CD14-positive monocyte (primary cell): Measurements from ENCODE around the gene ULBP3. TPM values are rescaled to one million over a fixed set of nuclear protein-coding genes. Genes with fewer than 3 reads are reported as not detected.
"Not testable (repeated sequence)": the region's sequence is repeated elsewhere in the genome, so short reads cannot be mapped to it uniquely, and the experiment has no call there.

ENCODE experiments used
- DNase-seq, 3 donors: peaks; one replicate each; pipeline ENCODE4 v3.0.0-alpha.2; 2011 to 2022
- H2AFZ ChIP-seq: 2 replicates; pipeline ENCODE4 v1.6.0; 2012; ENCODE audit warnings: mild to moderate bottlenecking, low read depth, low read length, inconsistent platforms; ENCODE audit not compliant: insufficient read depth, poor library complexity, severe bottlenecking
- H3K27ac ChIP-seq, 2 donors: 1 replicate in 1 of 2; 2 replicates in 1 of 2; pipeline ENCODE4 v1.5.1; 2012 to 2013; ENCODE audit warnings: low read length in 2 of 2, control low read depth in 1 of 2, inconsistent platforms in 1 of 2, low read depth in 1 of 2, mild to moderate bottlenecking in 1 of 2
- H3K27me3 ChIP-seq, 2 donors: one replicate each; pipeline versions ENCODE4 v1.6.0 to v1.6.1; 2011 to 2013; ENCODE audit warnings: low read length in 2 of 2; ENCODE audit not compliant: control insufficient read depth in 2 of 2, insufficient read depth in 2 of 2
- H3K36me3 ChIP-seq, 2 donors: replicated peaks in 1 of 2; 1 replicate in 1 of 2; 2 replicates in 1 of 2; pipeline versions ENCODE4 v1.5.1 to v1.6.1; 2012 to 2013; ENCODE audit warnings: low read length in 2 of 2, control low read depth in 1 of 2, inconsistent platforms in 1 of 2, mild to moderate bottlenecking in 1 of 2; ENCODE audit not compliant: insufficient read depth in 2 of 2, control insufficient read depth in 1 of 2
- H3K4me1 ChIP-seq, 2 donors: 1 replicate in 1 of 2; 2 replicates in 1 of 2; pipeline versions ENCODE4 v1.5.1 to v1.6.1; 2012 to 2013; ENCODE audit warnings: low read length in 2 of 2, control low read depth in 1 of 2, inconsistent platforms in 1 of 2, mild to moderate bottlenecking in 1 of 2, moderate library complexity in 1 of 2; ENCODE audit not compliant: insufficient read depth in 2 of 2, control insufficient read depth in 1 of 2
- H3K4me2 ChIP-seq: replicated peaks from 2 replicates; pipeline ENCODE3; 2012; ENCODE audit warnings: low read length, moderate library complexity, mild to moderate bottlenecking; ENCODE audit not compliant: poor library complexity, severe bottlenecking; ENCODE audit errors: extremely low read depth
- H3K4me3 ChIP-seq, 3 experiments: fragments of 200-600 bp in 1 of 3; sonication (generic) in 1 of 3; replicated peaks in 1 of 3; 1 replicate in 2 of 3; 2 replicates in 1 of 3; pipeline ENCODE4 v1.5.1; 2011 to 2013; ENCODE audit warnings: low read length in 3 of 3, mild to moderate bottlenecking in 3 of 3, control low read depth in 2 of 3, low read depth in 2 of 3, inconsistent platforms in 1 of 3, moderate library complexity in 1 of 3
- H3K79me2 ChIP-seq: 2 replicates; pipeline ENCODE4 v1.6.0; 2012; ENCODE audit warnings: mild to moderate bottlenecking, control low read depth, inconsistent platforms, low read length, moderate library complexity; ENCODE audit not compliant: insufficient read depth
- H3K9ac ChIP-seq: 2 replicates; pipeline ENCODE4 v1.6.0; 2017; ENCODE audit warnings: low read length, mild to moderate bottlenecking; ENCODE audit not compliant: insufficient read depth, poor library complexity, severe bottlenecking
- H3K9me3 ChIP-seq, 2 donors: replicated peaks in 1 of 2; 1 replicate in 1 of 2; 2 replicates in 1 of 2; pipeline versions ENCODE4 v1.5.1 to v1.6.1; 2012 to 2013; ENCODE audit warnings: low read length in 2 of 2, control low read depth in 1 of 2; ENCODE audit not compliant: control insufficient read depth in 1 of 2, insufficient read depth in 1 of 2
- H4K20me1 ChIP-seq: 2 replicates; pipeline ENCODE4 v1.6.0; 2012; ENCODE audit warnings: mild to moderate bottlenecking, low read length, control low read depth, moderate library complexity; ENCODE audit not compliant: insufficient read depth
- H3K27ac Mint-ChIP-seq, 7 donors: one replicate each; pipeline ENCODE4 v1.8.0; 2020; ENCODE audit warnings: mild to moderate bottlenecking in 7 of 7, mixed read lengths in 7 of 7, moderate library complexity in 6 of 7, inconsistent platforms in 2 of 7
- H3K27me3 Mint-ChIP-seq, 3 donors: one replicate each; pipeline ENCODE4 v1.8.0; 2021 to 2022; ENCODE audit warnings: low read depth in 3 of 3, mild to moderate bottlenecking in 3 of 3, mixed read lengths in 3 of 3, moderate library complexity in 3 of 3, inconsistent platforms in 1 of 3
- H3K36me3 Mint-ChIP-seq, 2 donors: one replicate each; pipeline ENCODE4 v1.8.0; 2020; ENCODE audit warnings: mixed read lengths in 2 of 2, inconsistent platforms in 1 of 2, mild to moderate bottlenecking in 1 of 2
- H3K4me1 Mint-ChIP-seq: one replicate; pipeline ENCODE4 v1.8.0; 2020; ENCODE audit warnings: mild to moderate bottlenecking, mixed read lengths
- H3K4me3 Mint-ChIP-seq, 2 donors: one replicate each; pipeline ENCODE4 v1.8.0; 2020; ENCODE audit warnings: mild to moderate bottlenecking in 2 of 2, mixed read lengths in 2 of 2, moderate library complexity in 1 of 2
- H3K9me3 Mint-ChIP-seq, 7 donors: one replicate each; pipeline ENCODE4 v1.8.0; 2020 to 2022; ENCODE audit warnings: mixed read lengths in 7 of 7, mild to moderate bottlenecking in 6 of 7, moderate library complexity in 6 of 7, inconsistent platforms in 2 of 7
- CTCF ChIP-seq: fragments of 200-600 bp; IDR thresholded peaks from one replicate; pipeline ENCODE4 v1.8.0; 2022; ENCODE audit warnings: antibody characterized with exemption, mild to moderate bottlenecking
- WGBS: methylation state at CpG from one replicate; pipeline ENCODE4 v1.1.5; 2013; ENCODE audit warnings: missing lambda C conversion rate; ENCODE audit not compliant: insufficient coverage; 5-methylcytosine and 5-hydroxymethylcytosine counted together
- intact Hi-C, 2 donors: fragments of 100-400 bp; cut with micrococcal nuclease; formaldehyde crosslinking; loops; one replicate each; pipeline versions ENCODE4 v1.15.0 to v1.15.1; 2023
- polyA plus RNA-seq, 3 donors: library from polyadenylated mRNA; depleted of rRNA in 1 of 3; unstranded in 2 of 3; stranded (reverse) in 1 of 3; fragments of 300-500 nt in 2 of 3; fragments of >200 nt in 1 of 3; fragmentation: Illumina TruSeq in 2 of 3; gene quantifications; 1 replicate in 2 of 3; 2 replicates in 1 of 3; pipeline ENCODE4 v1.2.3, GENCODE V29; 2012 to 2021

Gene ULBP3
- polyA plus RNA-seq, 3 donors = 0.08 TPM; not detected in 2

GRCh38 chr6:150021870-150022269 lies 47.1 kb downstream of the ULBP3 start:
- H3K27me3 Mint-ChIP-seq = peaks cover 47 to 61% (median 48%) of the 10 kb centered on the region in 3 donors
- H3K27ac ChIP-seq, H2AFZ ChIP-seq, H3K4me2 ChIP-seq, H3K9me3 ChIP-seq, H3K4me1 Mint-ChIP-seq, H3K9me3 Mint-ChIP-seq, DNase-seq, intact Hi-C loops, H3K4me1 ChIP-seq, H3K36me3 ChIP-seq, H3K27ac Mint-ChIP-seq, H3K79me2 ChIP-seq, H3K9ac ChIP-seq, H3K4me3 ChIP-seq, H3K4me3 Mint-ChIP-seq, H4K20me1 ChIP-seq, H3K36me3 Mint-ChIP-seq: not testable (repeated sequence)
- peaks cover 29 to 48% of the 10 kb centered on the region in 2 donors for H3K27me3 ChIP-seq
- no CpG with 5 or more reads among the region's 6 CpGs for WGBS

GRCh38 chr6:150018846-150019580 lies 49.9 kb downstream of the ULBP3 start:
- intact Hi-C loops = loop anchor here in 1 of 2 donors (5.0 kb wide), 1 partner anchor 187 kb away; no protein-coding TSS in a partner anchor
- H3K4me3 Mint-ChIP-seq = no peak overlapping the region
- 83% methylated on average over 1 of the region's 6 CpGs for WGBS

More at GRCh38 chr6:150018846-150019580, 49.9 kb downstream of the ULBP3 start:
- no peak overlapping the region for H3K9ac ChIP-seq
- H3K4me2 ChIP-seq = no peak overlapping the region
- H3K27me3 Mint-ChIP-seq = peaks cover 42 to 61% (median 43%) of the 10 kb centered on the region in 3 donors
- H3K27ac ChIP-seq = no peak overlapping the region
- no peaks in the 10 kb centered on the region for H3K79me2 ChIP-seq
- no peak overlapping the region for H2AFZ ChIP-seq
- peaks cover 4% of the 10 kb centered on the region in 2 donors for H3K4me1 ChIP-seq
- no peaks in the 10 kb centered on the region for H3K36me3 ChIP-seq
- no peak for TF ChIP-seq CTCF
- peaks cover 2 to 4% of the 10 kb centered on the region in 2 donors for H3K36me3 Mint-ChIP-seq
- H3K27me3 ChIP-seq = peaks cover 29 to 49% of the 10 kb centered on the region in 2 donors
- H3K4me1 Mint-ChIP-seq = peaks cover 8% of the 10 kb centered on the region
- no peaks in the 10 kb centered on the region for H3K9me3 ChIP-seq
- H4K20me1 ChIP-seq = no peaks in the 10 kb centered on the region
- no peak overlapping the region for H3K27ac Mint-ChIP-seq
- no peak overlapping the region for H3K4me3 ChIP-seq
- no peak for DNase-seq
- peaks cover 0 to 6% (median 2%) of the 10 kb centered on the region in 7 donors for H3K9me3 Mint-ChIP-seq
